HepG2 (cell line): ENCODE results near the gene FAM53B. TPM values are rescaled to one million over a fixed set of nuclear protein-coding genes. Genes with fewer than 3 reads are reported as not detected.

ENCODE experiments used
- ATAC-seq: fragments of 200-7000 bp; cut with Tn5 transposase; 3 replicates; pipeline ENCODE4 v1.9.1; 2020; ENCODE audit warnings: mild to moderate bottlenecking, moderate library complexity
- BruUV-seq: library from RNA; stranded (reverse); fragments of 400-500 nt; replicated peaks from 2 replicates; lab custom pipeline; 2021; lab: Mats Ljungman, UMichigan
- CTCF ChIA-PET: fragments of 300-600 bp; formaldehyde crosslinking; extraction: SDS; loops from one replicate; lab custom pipeline; 2021; ENCODE audit warnings: low total read pairs, inconsistent platforms, low intra/inter-chr PET ratio; lab: Yijun Ruan, JAX
- POLR2A ChIA-PET: fragments of 350-600 bp; sonication (Branson Sonifier 250); formaldehyde crosslinking; loops from one replicate; lab custom pipeline; 2020; ENCODE audit warnings: antibody characterized with exemption, inconsistent platforms; lab: Yijun Ruan, JAX
- DNase-seq: peaks from one replicate; pipeline ENCODE4 v3.0.0-alpha.2; 2015; ENCODE audit warnings: low spot score
- FAIRE-seq: peaks from 3 replicates; lab custom pipeline; 2011; peaks lifted over from hg19 to GRCh38; lab: Jason Lieb, UNC
- H2AFZ ChIP-seq: one replicate; pipeline ENCODE4 v1.6.1; 2011; ENCODE audit warnings: low read length, inconsistent platforms
- H3K27ac ChIP-seq: fragments of 300-600 bp; 3 replicates; pipeline ENCODE4 v1.8.0; 2011; ENCODE audit warnings: mixed run types, mild to moderate bottlenecking, mixed read lengths, low read length, inconsistent platforms; ENCODE audit not compliant: insufficient read depth; ENCODE audit errors: extremely low read length
- H3K27me3 ChIP-seq, 2 experiments: fragments of 200-600 bp in 1 of 2; 2 replicates in 1 of 2; 3 replicates in 1 of 2; pipeline versions ENCODE4 v1.6.0 to v1.8.0; 2011; ENCODE audit warnings: low read length in 2 of 2, mild to moderate bottlenecking in 2 of 2, moderate library complexity in 2 of 2, inconsistent platforms in 1 of 2; ENCODE audit not compliant: insufficient read depth in 2 of 2, control insufficient read depth in 1 of 2
- H3K36me3 ChIP-seq, 2 experiments: fragments of 200-600 bp in 1 of 2; replicated peaks in 1 of 2; 2 replicates in 1 of 2; 3 replicates in 1 of 2; pipeline versions ENCODE4 v1.5.1 to v1.8.0; 2011; ENCODE audit warnings: low read length in 2 of 2, inconsistent platforms in 1 of 2; ENCODE audit not compliant: insufficient read depth in 2 of 2, control insufficient read depth in 1 of 2
- H3K4me1 ChIP-seq: 2 replicates; pipeline ENCODE4 v1.5.1; 2012; ENCODE audit warnings: low read length, inconsistent platforms; ENCODE audit not compliant: insufficient read depth
- H3K4me2 ChIP-seq: 2 replicates; pipeline ENCODE4 v1.6.0; 2011; ENCODE audit warnings: low read depth, low read length, inconsistent platforms
- H3K4me3 ChIP-seq, 3 experiments: fragments of 200-600 bp in 1 of 3; sonication (generic), shearing (Covaris generic) in 1 of 3; replicated peaks in 1 of 3; 2 replicates each; pipeline ENCODE4 v1.5.1; 2011 to 2016; ENCODE audit warnings: low read length in 3 of 3, inconsistent platforms in 2 of 3, low read depth in 2 of 3, mild to moderate bottlenecking in 2 of 3, control low read depth in 1 of 3, mixed read lengths in 1 of 3; ENCODE audit not compliant: insufficient read depth in 1 of 3
- H3K79me2 ChIP-seq: one replicate; pipeline ENCODE4 v1.6.1; 2011; ENCODE audit warnings: low read length, inconsistent platforms; ENCODE audit not compliant: insufficient read depth
- H3K9ac ChIP-seq: 2 replicates; pipeline ENCODE4 v1.6.0; 2011; ENCODE audit warnings: mild to moderate bottlenecking, low read depth, low read length, inconsistent platforms; ENCODE audit not compliant: insufficient read depth
- H3K9me3 ChIP-seq: 2 replicates; pipeline ENCODE4 v1.5.1; 2012; ENCODE audit warnings: mild to moderate bottlenecking, low read length
- H4K20me1 ChIP-seq: 2 replicates; pipeline ENCODE4 v1.6.0; 2011; ENCODE audit warnings: inconsistent platforms, mild to moderate bottlenecking, low read length, moderate library complexity; ENCODE audit not compliant: insufficient read depth
- BRF2 ChIP-seq: sonication (generic); formaldehyde crosslinking; IDR thresholded peaks from 2 replicates; pipeline ENCODE4 v1.8.1; 2022; ENCODE audit warnings: mild to moderate bottlenecking, missing genetic modification reagents
- CHD4 ChIP-seq: fragments of 200-600 bp; sonication (generic); IDR thresholded peaks from 2 replicates; pipeline ENCODE4 v1.7.0; 2017; ENCODE audit warnings: mild to moderate bottlenecking, low read length, borderline replicate concordance
- DDIT3 ChIP-seq: sonication (generic); formaldehyde crosslinking; IDR thresholded peaks from 2 replicates; pipeline ENCODE4 v1.4.0; 2020; ENCODE audit warnings: mild to moderate bottlenecking, missing genetic modification reagents
- HIC2 ChIP-seq: sonication (generic); formaldehyde crosslinking; IDR thresholded peaks from 2 replicates; pipeline ENCODE4 v1.9.0; 2022; ENCODE audit warnings: low read depth, missing genetic modification reagents
- JUN ChIP-seq: sonication (generic); formaldehyde crosslinking; IDR thresholded peaks from 2 replicates; pipeline ENCODE4 v1.4.0; 2020; ENCODE audit warnings: mild to moderate bottlenecking, missing genetic modification reagents
- KLF9 ChIP-seq: IDR thresholded peaks from 2 replicates; pipeline ENCODE4 v1.6.1; 2016; ENCODE audit warnings: low read depth
- RAD21 ChIP-seq: fragments of 450-650 bp; formaldehyde crosslinking; IDR thresholded peaks from 2 replicates; pipeline ENCODE4 v1.5.0; 2020; ENCODE audit warnings: mild to moderate bottlenecking
- ZBTB46 ChIP-seq: sonication (generic); formaldehyde crosslinking; IDR thresholded peaks from 2 replicates; pipeline ENCODE4 v1.4.0; 2020; ENCODE audit warnings: mild to moderate bottlenecking, missing genetic modification reagents, borderline replicate concordance
- ZNF292 ChIP-seq: sonication (generic); formaldehyde crosslinking; IDR thresholded peaks from 2 replicates; pipeline ENCODE4 v1.8.1; 2022; ENCODE audit warnings: mild to moderate bottlenecking, low read depth, missing genetic modification reagents, borderline replicate concordance
- ZNF382 ChIP-seq: sonication (generic); formaldehyde crosslinking; IDR thresholded peaks from 2 replicates; pipeline ENCODE4 v1.5.0; 2020; ENCODE audit warnings: missing genetic modification reagents, mild to moderate bottlenecking, borderline replicate concordance
- ZNF674 ChIP-seq: sonication (generic); formaldehyde crosslinking; IDR thresholded peaks from 2 replicates; pipeline ENCODE4 v1.5.0; 2020; ENCODE audit warnings: low read depth, mild to moderate bottlenecking, missing genetic modification reagents
- WGBS: methylation state at CpG from one replicate; pipeline ENCODE4 v1.1.6; 2017; ENCODE audit warnings: low lambda C conversion rate; 5-methylcytosine and 5-hydroxymethylcytosine counted together
- in situ Hi-C: cut with HindIII; loops from 2 replicates; pipeline ENCODE4 v1.10.0; 2017; ENCODE audit warnings: low pct_unique_long_range_greater_than_20kb; ENCODE audit not compliant: extremely low pct_ligation_motif_present
- intact Hi-C: fragments of 100-400 bp; cut with micrococcal nuclease; formaldehyde crosslinking; loops from one replicate; pipeline ENCODE4 v1.10.0; 2022; ENCODE audit not compliant: unreplicated experiment
- polyA plus RNA-seq, 8 experiments: library from polyadenylated mRNA; depleted of rRNA in 3 of 8; stranded (reverse) in 7 of 8; unstranded in 1 of 8; fragments of >200 nt; fragmentation: Illumina TruSeq in 4 of 8; extraction: Trizol in 4 of 8; gene quantifications; 2 replicates each; pipeline versions ENCODE4 v1.2.1 to v1.2.3, GENCODE V29; 2011 to 2016; ENCODE audit warnings: low read depth in 4 of 8, missing spikeins in 1 of 8, mixed read lengths in 1 of 8; ENCODE audit not compliant: insufficient read depth in 1 of 8
- total RNA-seq, 5 experiments: library from RNA; depleted of rRNA; stranded (reverse); fragments of >200 nt; fragmentation: Illumina TruSeq; extraction: Trizol; gene quantifications; 2 replicates each; pipeline ENCODE4 v1.2.3, GENCODE V29; 2016; ENCODE audit warnings: low read depth in 1 of 5

FAM53B gene
- total and polyA plus RNA-seq, 2 of the 13 experiments (the other 11 are each of a cell fraction or from before 2014, with no cell fraction given) = 6.4 to 19.3 TPM

- in situ Hi-C loops = no loop called here
- H3K4me2 ChIP-seq = no peak overlapping the region
- TF ChIP-seq RAD21 (CRISPR knock-in tag) (no peak), BRF2 (CRISPR knock-in tag) (no peak), ZNF674 (CRISPR knock-in tag) (no peak), KLF9 (CRISPR knock-in tag) (no peak), JUN (CRISPR knock-in tag) (no peak), DDIT3 (CRISPR knock-in tag) (no peak), ZNF292 (CRISPR knock-in tag) (no peak), CHD4 (no peak), HIC2 (CRISPR knock-in tag) (no peak), ZBTB46 (CRISPR knock-in tag) (no peak), ZNF382 (no peak)
- TF ChIP-seq, all 625 proteins: peak for 0
- BruUV-seq = no TSS peak
- no peaks in the 10 kb centered on the region for H3K27me3 ChIP-seq
- H3K79me2 ChIP-seq = no peaks in the 10 kb centered on the region
- ATAC-seq = no peak
- H3K9ac ChIP-seq = no peak overlapping the region
- H4K20me1 ChIP-seq = no peaks in the 10 kb centered on the region
- ChIA-PET POLR2A (no interaction called here), CTCF (no interaction called here)
- DNase-seq = no peak
- no peak overlapping the region for H2AFZ ChIP-seq
- H3K4me1 ChIP-seq = no peaks in the 10 kb centered on the region; the same call in 1 of the 2 replicates
- intact Hi-C loops = no loop called here
- no peak for FAIRE-seq
- no peak overlapping the region for H3K4me3 ChIP-seq
- no peak overlapping the region for H3K27ac ChIP-seq
- H3K9me3 ChIP-seq = no peaks in the 10 kb centered on the region
- peaks cover 2 to 21% of the 10 kb centered on the region in 2 experiments; a peak in 3 of 5 replicates for H3K36me3 ChIP-seq
- WGBS = 96% methylated on average over 1 of the region's 1 CpG
Observed at GRCh38 chr10:124763267-124763666, 19.1 kb upstream of the FAM53B start.
